GM19043 (cell line): Measurements from ENCODE around the gene MID2.
A peak's percentile ranks its signal among the peaks of the same experiment; 100 is the strongest.
"Not testable (repeated sequence)": the region's sequence is repeated elsewhere in the genome, so short reads cannot be mapped to it uniquely, and the experiment has no call there.

Experiments
- ATAC-seq: cut with Tn5 transposase; IDR thresholded peaks from one replicate; pipeline ENCODE4 v1.9.1; 2021; ENCODE audit warnings: low read depth; ENCODE audit not compliant: unreplicated experiment

The MID2 gene

GRCh38 chrX:107935664-107936433 is 110.2 kb downstream of the MID2 start:
- ATAC-seq, result no peak

DNA sequence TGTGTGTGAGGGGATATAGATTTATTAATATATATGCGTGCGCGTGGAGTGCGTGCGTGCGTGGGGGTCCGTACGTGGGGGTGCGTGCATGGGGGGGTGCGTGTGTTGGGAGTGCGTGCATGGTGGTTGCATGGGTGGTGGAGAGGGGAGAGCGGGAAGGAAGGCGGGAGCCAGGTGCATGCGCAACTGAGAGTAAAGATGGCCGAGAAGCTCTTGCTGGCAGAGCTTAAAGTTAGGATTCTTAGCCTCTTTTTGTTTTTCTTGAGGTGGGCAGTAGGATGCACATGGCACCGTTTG is 110.7 kb downstream of the MID2 start:
- ATAC-seq, result no peak

DNA sequence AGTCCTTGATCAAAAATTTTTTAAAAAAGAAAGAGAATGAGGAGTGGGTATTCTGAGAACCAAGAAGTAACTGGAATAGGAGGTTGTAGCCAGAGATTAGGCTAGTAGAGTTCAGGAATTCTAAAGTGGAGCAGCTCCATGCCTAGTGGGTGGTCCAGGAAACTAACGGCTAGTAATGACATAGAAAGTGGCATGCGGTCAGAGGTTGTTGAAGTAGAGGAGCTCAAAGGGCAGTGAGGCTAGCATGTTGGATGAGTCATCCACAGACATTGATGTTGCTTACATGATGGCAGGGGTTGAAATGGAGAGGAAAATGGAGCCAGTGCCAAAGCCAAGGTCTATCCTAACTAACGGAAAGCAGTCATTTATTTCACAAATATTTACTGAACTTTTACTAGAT is 114.4 kb downstream of the MID2 start:
- ATAC-seq, result no peak

- ATAC-seq, result not testable (repeated sequence)
These were observed 129.7 kb downstream of the MID2 start for GRCh38 chrX:107955337-107955736.

DNA sequence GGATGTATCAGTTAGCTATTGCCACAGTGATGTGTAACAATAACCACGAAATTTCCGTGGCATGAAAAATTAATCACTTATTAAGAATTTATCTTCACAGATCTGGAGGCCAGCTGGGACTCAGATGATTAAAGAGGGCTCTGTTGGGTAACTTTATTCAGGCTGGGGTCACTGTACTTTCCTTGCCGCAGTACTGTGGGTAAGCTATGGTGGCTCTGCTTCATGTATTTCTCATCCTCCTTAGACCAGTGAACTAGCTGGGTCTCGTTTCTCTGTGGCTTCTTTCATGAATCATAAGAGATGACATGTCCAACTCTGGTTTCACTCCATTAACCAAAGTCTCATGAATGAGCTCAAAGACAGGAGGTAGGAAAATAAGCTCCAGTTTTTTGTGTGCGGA is 143.0 kb downstream of the MID2 start:
- peak; percentile 77 for ATAC-seq

- ATAC-seq, result no peak
These were observed 144.4 kb downstream of the MID2 start for GRCh38 chrX:107970073-107970472.

DNA sequence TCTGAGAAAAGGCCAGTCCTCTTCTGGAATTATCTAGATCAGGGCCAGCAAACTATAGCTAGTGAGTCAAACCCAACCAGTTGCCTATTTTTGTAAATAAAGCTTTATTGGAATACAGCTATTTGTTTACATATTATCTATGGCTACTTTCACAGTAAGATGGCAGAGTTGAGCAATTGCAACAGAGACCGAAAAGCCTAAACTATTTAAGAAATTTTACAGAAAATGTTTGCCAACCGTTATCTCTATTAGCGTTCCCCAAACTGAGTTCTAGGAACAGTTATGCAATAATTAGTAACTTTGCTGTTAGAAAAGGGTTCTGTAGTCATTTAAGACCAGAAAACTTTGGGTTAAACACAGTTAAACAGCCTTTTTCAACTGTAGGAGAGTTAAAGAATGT is 146.0 kb downstream of the MID2 start:
- no peak for ATAC-seq
